Measurements from ENCODE around the gene TMEM62. TPM values are rescaled to one million over a fixed set of nuclear protein-coding genes. Genes with fewer than 3 reads are reported as not detected.

Gene TMEM62
- total and polyA plus RNA-seq, 2 of the 8 experiments (the other 6 are each of a cell fraction or from before 2014, with no cell fraction given), result 2.0 to 4.0 TPM

GRCh38 chr15:43190178-43190577 is 56.8 kb downstream of the TMEM62 start:
- H3K23me2 ChIP-seq (ENCODE audit: low read depth, low read length), result peaks cover 7% of the 10 kb centered on the region
- no peak overlapping the region for H3K4me3 ChIP-seq (ENCODE audit: extremely low read depth in 1 of 4, insufficient read depth in 2 of 4, low read depth in 3 of 4, low read length in 4 of 4)
- H3K79me2 ChIP-seq (ENCODE audit: control insufficient read depth in 1 of 2, insufficient read depth in 2 of 2, low read length in 2 of 2), result no peaks in the 10 kb centered on the region
- 84% methylated on average over 1 of the region's 1 CpG; no CpG with 5 or more reads in 1 of the 2 experiments for WGBS, 2 experiments (ENCODE audit: extremely low coverage in 1 of 2, insufficient coverage in 1 of 2, insufficient read length in 1 of 2, insufficient replicate concordance in 2 of 2, low coverage in 1 of 2, low lambda C conversion rate in 2 of 2, missing lambda C conversion rate in 1 of 2)
- H3K4ac ChIP-seq (replicated peaks; ENCODE audit: insufficient read length, low read depth, low read length), result no peak overlapping the region
- no peak overlapping the region for H3K14ac ChIP-seq (ENCODE audit: insufficient read length)
- H4K8ac ChIP-seq (ENCODE audit: extremely low read depth, insufficient read depth, low read length), result no peak overlapping the region
- H3K4me2 ChIP-seq (ENCODE audit: insufficient read depth in 1 of 2, low read depth in 2 of 2, low read length in 2 of 2), result no peak overlapping the region
- ChIA-PET CTCF (ENCODE audit: partially characterized antibody) (interaction anchor here (0.7 to 7.5 kb wide), 6 partner anchors 14 to 140 kb away, joined by 3 to 58 read pairs (median 7); partner anchors contain the start of gene TGM5), POLR2A (ENCODE audit: partially characterized antibody) (no interaction called here)
- no peak overlapping the region for H2BK5ac ChIP-seq (ENCODE audit: low read depth, low read length)
- no peak overlapping the region for H2AK5ac ChIP-seq (ENCODE audit: low read depth, low read length)
- H2BK120ac ChIP-seq (replicated peaks; ENCODE audit: low read depth, low read length), result no peak overlapping the region
- H3K23ac ChIP-seq (ENCODE audit: insufficient read length), result no peak overlapping the region
- no peak overlapping the region for H2BK15ac ChIP-seq (ENCODE audit: low read length)
- H2BK12ac ChIP-seq (ENCODE audit: low read depth, low read length), result no peak overlapping the region
- no peak overlapping the region for H2BK20ac ChIP-seq (ENCODE audit: low read length)
- H3K56ac ChIP-seq (replicated peaks; ENCODE audit: insufficient read length, low read depth, low read length), result no peak overlapping the region
- H4K5ac ChIP-seq (ENCODE audit: insufficient read length, low read depth, low read length), result no peak overlapping the region
- H3K36me3 ChIP-seq (ENCODE audit: control insufficient read depth in 2 of 4, insufficient read depth in 4 of 4, low read length in 3 of 4), result peaks cover 0 to 26% (median 4%) of the 10 kb centered on the region in 4 experiments; a peak in 5 of 8 replicates
- DNase-seq (ENCODE audit: low read depth in 1 of 2, low spot score in 2 of 2) (no peak), FAIRE-seq (no peak)
- no peak overlapping the region for H3K27ac ChIP-seq (ENCODE audit: low read depth, low read length)
- peaks cover 0 to 2% of the 10 kb centered on the region in 2 experiments for H4K20me1 ChIP-seq (replicated peaks in 1 of 2; ENCODE audit: control insufficient read depth in 1 of 2, insufficient read depth in 2 of 2, low read length in 2 of 2)
- H2AFZ ChIP-seq (ENCODE audit: low read length), result no peak overlapping the region
- H4K91ac ChIP-seq (replicated peaks; ENCODE audit: insufficient read length, low read length), result no peak overlapping the region
- H3K9ac ChIP-seq (replicated peaks in 1 of 4; ENCODE audit: extremely low read depth in 1 of 4, low read depth in 3 of 4, low read length in 3 of 4), result no peak overlapping the region
- no peaks in the 10 kb centered on the region for H3K9me3 ChIP-seq (ENCODE audit: insufficient read depth in 2 of 2, low read depth in 1 of 2, low read length in 1 of 2)
- H3K27me3 ChIP-seq (replicated peaks in 1 of 4; ENCODE audit: control insufficient read depth in 3 of 4, extremely low read depth in 1 of 4, insufficient read depth in 3 of 4, low read length in 3 of 4), result no peaks in the 10 kb centered on the region
- H3K18ac ChIP-seq (ENCODE audit: extremely low read depth, low read length), result no peak overlapping the region
- H3K79me1 ChIP-seq (ENCODE audit: low read depth, low read length), result no peaks in the 10 kb centered on the region
- H3K4me1 ChIP-seq (replicated peaks in 1 of 4; ENCODE audit: control insufficient read depth in 3 of 4, insufficient read depth in 4 of 4, low read length in 3 of 4), result peaks cover 0 to 4% (median 0%) of the 10 kb centered on the region in 4 experiments; a peak in 1 of 7 replicates
- TF ChIP-seq BCL11A (IDR thresholded peaks at IDR 0.05; ENCODE audit: low read depth in 2 of 2, low read length in 2 of 2) (no peak), SP4 (IDR thresholded peaks at IDR 0.05; ENCODE audit: low read length) (no peak), SRF (IDR thresholded peaks at IDR 0.05; ENCODE audit: low read depth, low read length) (no peak), KDM1A (IDR thresholded peaks at IDR 0.05; ENCODE audit: borderline replicate concordance, low read length) (no peak), E2F6 (IDR thresholded peaks at IDR 0.05) (no peak), ZNF274 (IDR thresholded peaks at IDR 0.05; ENCODE audit: borderline replicate concordance, extremely low read depth, low read length) (no peak), RNF2 (IDR thresholded peaks at IDR 0.05; ENCODE audit: borderline replicate concordance, low read depth, low read length, missing control alignments, poor library complexity, severe bottlenecking) (no peak), EGR1 (IDR thresholded peaks at IDR 0.05; ENCODE audit: borderline replicate concordance, low read depth, low read length) (no peak), USF2 (IDR thresholded peaks at IDR 0.05; ENCODE audit: low read length) (no peak), ASH2L (IDR thresholded peaks at IDR 0.05; ENCODE audit: low read length) (no peak), HDAC2 (IDR thresholded peaks at IDR 0.05; ENCODE audit: borderline replicate concordance in 1 of 2, low read depth in 2 of 2, low read length in 2 of 2) (no peak), NRF1 (IDR thresholded peaks at IDR 0.05; ENCODE audit: low read depth, low read length) (no peak)
